Breast epithelium (tissue), 4 donors: Measurements from ENCODE around the gene SUN3. TPM values are rescaled to one million over a fixed set of nuclear protein-coding genes. Genes with fewer than 3 reads are reported as not detected.

ENCODE experiments used
- DNase-seq, 2 donors: peaks; one replicate each; pipeline ENCODE4 v3.0.0-alpha.2; 2019; ENCODE audit warnings: low spot score in 2 of 2
- H3K27ac ChIP-seq, 2 donors: fragments of 200-600 bp; sonication (generic) in 1 of 2; one replicate each; pipeline ENCODE4 v1.5.1; 2016 to 2019; ENCODE audit warnings: mild to moderate bottlenecking in 1 of 2
- H3K27me3 ChIP-seq, 2 donors: fragments of 200-600 bp; sonication (generic) in 1 of 2; one replicate each; pipeline versions ENCODE4 v1.5.1 to v1.6.0; 2017 to 2019; ENCODE audit warnings: control low read depth in 1 of 2, mild to moderate bottlenecking in 1 of 2
- H3K36me3 ChIP-seq: fragments of 200-600 bp; one replicate; pipeline ENCODE4 v1.5.1; 2019
- H3K4me1 ChIP-seq, 2 donors: fragments of 200-600 bp; sonication (generic); one replicate each; pipeline ENCODE4 v1.5.1; 2016 to 2019; ENCODE audit warnings: control low read depth in 1 of 2
- H3K4me3 ChIP-seq, 3 donors: fragments of 200-600 bp; sonication (generic); 1 replicate in 2 of 3; 2 replicates in 1 of 3; pipeline ENCODE4 v1.5.1; 2016 to 2019; ENCODE audit warnings: mild to moderate bottlenecking in 3 of 3, moderate library complexity in 2 of 3
- H3K9me3 ChIP-seq, 2 donors: fragments of 200-600 bp; sonication (generic) in 1 of 2; one replicate each; pipeline ENCODE4 v1.5.1; 2016 to 2019; ENCODE audit warnings: control low read depth in 1 of 2
- CTCF ChIP-seq, 3 donors: fragments of 450-650 bp; IDR thresholded peaks; one replicate each; pipeline ENCODE4 v1.5.1; 2016 to 2017; ENCODE audit warnings: antibody characterized with exemption in 3 of 3, mild to moderate bottlenecking in 3 of 3, moderate library complexity in 3 of 3
- POLR2A ChIP-seq: fragments of 450-650 bp; IDR thresholded peaks from one replicate; pipeline ENCODE4 v1.6.1; 2016; ENCODE audit warnings: antibody characterized with exemption, mild to moderate bottlenecking, moderate library complexity
- POLR2AphosphoS5 ChIP-seq, 3 donors: sonication (generic); formaldehyde crosslinking; IDR thresholded peaks; one replicate each; pipeline ENCODE4 v1.6.1; 2017; ENCODE audit warnings: antibody characterized with exemption in 3 of 3
- intact Hi-C: fragments of 100-400 bp; cut with DNase I; formaldehyde crosslinking; loops from one replicate; pipeline ENCODE4 v1.15.1; 2023; ENCODE audit warnings: low total_unique reads
- total RNA-seq, 3 donors: library from RNA; depleted of rRNA; stranded (reverse); fragments of >200 nt; gene quantifications; one replicate each; pipeline ENCODE4 v1.1.0, GENCODE V29; 2016

Gene SUN3
- total RNA-seq, 3 donors from 2014 or later: not detected

- H3K36me3 ChIP-seq: no peaks in the 10 kb centered on the region
- H3K27me3 ChIP-seq: no peaks in the 10 kb centered on the region
- no peaks in the 10 kb centered on the region for H3K4me1 ChIP-seq
- no peak for DNase-seq
- no peak overlapping the region for H3K27ac ChIP-seq
- TF ChIP-seq POLR2A (no peak), CTCF (IDR thresholded peaks at IDR 0.05) (no peak), POLR2AphosphoS5 (IDR thresholded peaks at IDR 0.05) (no peak)
- H3K9me3 ChIP-seq: no peaks in the 10 kb centered on the region
- no peak overlapping the region for H3K4me3 ChIP-seq
- intact Hi-C loops: loop anchor here (1.0 kb wide), 1 partner anchor 160 kb away; no protein-coding TSS in a partner anchor
Measured at GRCh38 chr7:47954231-47954911, 74.5 kb downstream of the SUN3 start.

- TF ChIP-seq POLR2AphosphoS5 (IDR thresholded peaks at IDR 0.05) (no peak), POLR2A (no peak), CTCF (IDR thresholded peaks at IDR 0.05) (no peak)
- no peak overlapping the region for H3K4me3 ChIP-seq
- H3K27ac ChIP-seq: no peak overlapping the region
- H3K9me3 ChIP-seq: no peaks in the 10 kb centered on the region
- no peaks in the 10 kb centered on the region for H3K4me1 ChIP-seq
- H3K27me3 ChIP-seq: no peaks in the 10 kb centered on the region
- intact Hi-C loops: loop anchor here (1.0 kb wide), 1 partner anchor 160 kb away; no protein-coding TSS in a partner anchor
- no peaks in the 10 kb centered on the region for H3K36me3 ChIP-seq
- no peak for DNase-seq
Measured at GRCh38 chr7:47953822-47954221, 75.1 kb downstream of the SUN3 start.

GRCh38 chr7:47952224-47952623, 76.7 kb downstream of the SUN3 start:
- intact Hi-C loops: no loop called here
- no peaks in the 10 kb centered on the region for H3K9me3 ChIP-seq
- no peak overlapping the region for H3K27ac ChIP-seq
- no peaks in the 10 kb centered on the region for H3K4me1 ChIP-seq
- no peak overlapping the region for H3K4me3 ChIP-seq
- TF ChIP-seq CTCF (IDR thresholded peaks at IDR 0.05) (no peak), POLR2A (no peak), POLR2AphosphoS5 (IDR thresholded peaks at IDR 0.05) (no peak)
- H3K27me3 ChIP-seq: no peaks in the 10 kb centered on the region
- H3K36me3 ChIP-seq: no peaks in the 10 kb centered on the region
- no peak for DNase-seq

- no peak for DNase-seq
- no peaks in the 10 kb centered on the region for H3K9me3 ChIP-seq
- TF ChIP-seq CTCF (IDR thresholded peaks at IDR 0.05) (no peak), POLR2AphosphoS5 (IDR thresholded peaks at IDR 0.05) (no peak), POLR2A (no peak)
- H3K36me3 ChIP-seq: no peaks in the 10 kb centered on the region
- intact Hi-C loops: no loop called here
- no peaks in the 10 kb centered on the region for H3K27me3 ChIP-seq
- no peak overlapping the region for H3K27ac ChIP-seq
- no peaks in the 10 kb centered on the region for H3K4me1 ChIP-seq
- H3K4me3 ChIP-seq: no peak overlapping the region
Measured at GRCh38 chr7:47951374-47951773, 77.5 kb downstream of the SUN3 start.

- H3K27ac ChIP-seq: no peak overlapping the region
- no peaks in the 10 kb centered on the region for H3K9me3 ChIP-seq
- no peaks in the 10 kb centered on the region for H3K27me3 ChIP-seq
- TF ChIP-seq CTCF (IDR thresholded peaks at IDR 0.05) (no peak), POLR2AphosphoS5 (IDR thresholded peaks at IDR 0.05) (peak in 1 of 3 donors; percentile 48), POLR2A (no peak)
- DNase-seq: peak; percentile 39 to 61
- no peaks in the 10 kb centered on the region for H3K4me1 ChIP-seq
- no peaks in the 10 kb centered on the region for H3K36me3 ChIP-seq
- intact Hi-C loops: no loop called here
- no peak overlapping the region for H3K4me3 ChIP-seq
Measured at GRCh38 chr7:47950714-47951113, 78.2 kb downstream of the SUN3 start.
